Medulla oblongata (tissue), 1 donor: ENCODE data around the gene AIG1.
"Not testable (repeated sequence)": the region's sequence is repeated elsewhere in the genome, so short reads cannot be mapped to it uniquely, and the experiment has no call there.

ENCODE experiments used
- DNase-seq: peaks from one replicate; pipeline ENCODE4 v3.0.0-alpha.2; 2015; ENCODE audit errors: extremely low spot score

Gene AIG1

DNA sequence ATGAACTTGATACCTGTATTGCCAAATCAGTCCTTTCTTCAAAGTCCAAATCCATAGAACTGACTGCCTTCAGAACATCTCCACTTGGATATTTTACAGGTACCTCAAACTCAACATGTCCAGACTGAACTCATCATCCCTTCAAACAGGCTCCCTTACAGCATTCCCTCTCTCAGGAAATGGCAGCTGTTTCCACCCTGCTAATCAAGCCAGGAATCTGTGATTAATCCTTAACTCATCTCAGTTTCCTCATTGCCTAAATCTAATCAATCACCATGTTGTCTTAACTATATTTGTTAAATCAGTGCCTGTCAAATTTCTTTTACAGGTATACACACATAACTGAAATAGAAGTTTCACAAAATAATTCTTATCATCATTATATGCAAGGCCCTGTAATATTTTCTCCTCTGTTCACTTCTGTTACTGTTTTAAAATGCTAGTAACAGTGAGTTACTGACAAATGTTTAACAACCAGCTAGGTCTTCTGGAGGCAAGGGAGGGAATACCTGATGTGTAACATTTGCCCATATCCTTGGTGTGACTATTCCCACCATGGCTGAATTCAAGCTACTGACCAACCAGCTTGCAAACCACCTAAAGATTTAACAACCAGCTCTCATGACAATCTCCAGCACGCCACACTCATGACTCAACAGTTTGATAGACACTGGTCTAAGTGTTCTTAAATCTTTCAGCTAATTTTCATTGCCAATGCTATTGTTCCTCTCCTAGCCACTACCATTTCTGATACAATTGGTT is 264.9 kb downstream of the AIG1 start:
- no peak for DNase-seq

DNA sequence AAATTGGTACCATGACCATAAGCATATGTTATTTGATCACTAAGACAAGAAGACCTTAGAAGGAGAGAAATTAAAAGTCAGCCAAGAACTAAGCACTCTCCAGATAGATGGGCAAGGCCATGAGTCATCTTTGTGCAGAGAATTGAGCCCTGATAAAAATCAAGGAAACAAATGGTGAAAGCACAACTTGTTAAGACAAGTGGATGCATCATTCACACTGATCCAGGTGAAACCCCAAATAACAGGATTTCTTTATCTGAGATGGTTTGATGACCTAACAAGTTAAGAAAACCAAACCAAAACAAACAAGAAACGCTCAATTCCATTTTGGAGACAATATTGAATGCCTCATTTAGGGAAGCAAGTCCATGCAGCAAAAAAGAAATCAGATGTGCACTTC is 268.2 kb downstream of the AIG1 start:
- DNase-seq, result no peak

DNA sequence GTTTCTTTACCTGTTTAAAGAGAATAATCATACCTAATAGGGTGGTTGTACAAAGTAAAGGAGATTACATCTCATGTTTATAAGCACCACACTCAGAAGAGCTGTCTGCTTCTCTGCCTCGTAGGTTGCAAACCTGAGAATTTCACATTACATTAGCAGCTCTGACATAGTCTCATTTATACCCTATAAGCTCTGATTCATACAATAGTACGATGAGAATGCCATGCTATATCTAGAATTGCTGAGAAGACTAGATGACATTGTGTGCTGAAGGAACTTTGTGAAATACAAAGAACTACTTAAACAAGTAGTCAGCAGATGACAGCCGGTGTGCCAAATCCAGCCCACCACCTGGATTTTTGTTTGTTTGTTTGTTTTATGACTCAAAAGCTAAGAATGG is 268.6 kb downstream of the AIG1 start:
- no peak for DNase-seq

DNA sequence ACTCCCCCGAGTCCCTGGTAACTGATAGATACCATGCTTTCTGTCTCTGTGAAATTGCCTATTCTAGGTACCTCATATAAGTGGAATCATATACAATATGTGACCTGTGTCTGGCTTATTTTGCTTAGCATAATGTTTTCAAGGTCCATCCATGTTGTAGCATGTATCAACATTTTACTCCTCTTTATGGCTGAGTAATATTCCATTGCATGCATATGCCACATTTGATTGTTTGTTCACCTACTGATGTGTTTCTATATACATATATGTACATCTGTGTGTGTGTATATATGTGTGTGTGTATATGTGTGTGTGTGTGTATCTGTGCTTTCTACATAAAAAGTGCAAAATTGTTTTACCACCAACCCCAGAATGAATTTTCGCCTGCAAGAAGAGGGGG is 270.7 kb downstream of the AIG1 start:
- DNase-seq, result no peak

DNA sequence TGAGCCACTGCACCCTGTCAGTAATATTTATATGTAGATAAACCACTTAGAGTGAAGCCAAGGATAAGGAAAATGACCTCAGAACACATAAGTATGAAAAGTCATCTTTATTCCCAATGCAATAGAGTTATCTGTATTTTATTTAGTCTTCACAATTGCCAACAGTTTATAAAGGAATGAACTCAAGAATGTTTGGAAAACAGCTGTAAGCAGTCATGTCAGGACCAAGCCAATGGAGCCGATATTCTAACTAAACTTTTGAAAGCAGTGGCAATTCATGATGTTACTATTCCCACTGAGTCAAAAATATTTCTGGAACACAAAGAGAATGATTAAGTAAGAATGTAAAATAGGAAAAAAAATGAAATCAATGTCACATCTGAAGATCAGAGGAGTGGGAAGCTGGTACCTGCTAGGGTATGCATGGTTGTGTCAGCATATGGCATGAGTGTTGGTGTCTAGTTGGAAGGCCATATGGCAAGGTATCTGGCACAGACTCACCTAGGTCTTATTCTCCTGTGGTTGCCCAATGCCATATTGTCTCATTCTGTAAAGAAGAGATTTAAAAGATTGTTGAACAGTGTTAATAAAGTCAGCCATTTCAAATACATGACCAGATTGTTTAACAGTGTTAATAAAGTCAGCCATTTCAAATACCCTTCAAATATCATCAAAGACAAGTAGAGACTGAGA is 271.6 kb downstream of the AIG1 start:
- no peak for DNase-seq

DNA sequence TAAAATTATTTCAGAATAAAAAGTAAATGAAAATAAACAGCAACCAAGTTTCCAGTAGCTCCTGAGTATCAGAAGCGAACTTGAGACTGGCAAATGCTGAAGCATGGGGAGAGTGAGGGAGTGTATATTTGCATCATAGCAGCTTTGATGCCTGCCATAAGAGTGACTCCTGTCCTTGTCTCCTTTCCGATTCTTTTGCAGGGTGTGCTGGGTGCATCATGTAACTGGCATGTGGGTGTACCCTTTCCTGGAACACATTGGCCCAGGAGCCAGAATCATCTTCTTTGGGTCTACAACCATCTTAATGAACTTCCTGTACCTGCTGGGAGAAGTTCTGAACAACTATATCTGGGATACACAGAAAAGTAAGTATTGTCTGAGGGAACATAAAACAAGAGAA is 272.4 kb downstream of the AIG1 start:
- no peak for DNase-seq

DNA sequence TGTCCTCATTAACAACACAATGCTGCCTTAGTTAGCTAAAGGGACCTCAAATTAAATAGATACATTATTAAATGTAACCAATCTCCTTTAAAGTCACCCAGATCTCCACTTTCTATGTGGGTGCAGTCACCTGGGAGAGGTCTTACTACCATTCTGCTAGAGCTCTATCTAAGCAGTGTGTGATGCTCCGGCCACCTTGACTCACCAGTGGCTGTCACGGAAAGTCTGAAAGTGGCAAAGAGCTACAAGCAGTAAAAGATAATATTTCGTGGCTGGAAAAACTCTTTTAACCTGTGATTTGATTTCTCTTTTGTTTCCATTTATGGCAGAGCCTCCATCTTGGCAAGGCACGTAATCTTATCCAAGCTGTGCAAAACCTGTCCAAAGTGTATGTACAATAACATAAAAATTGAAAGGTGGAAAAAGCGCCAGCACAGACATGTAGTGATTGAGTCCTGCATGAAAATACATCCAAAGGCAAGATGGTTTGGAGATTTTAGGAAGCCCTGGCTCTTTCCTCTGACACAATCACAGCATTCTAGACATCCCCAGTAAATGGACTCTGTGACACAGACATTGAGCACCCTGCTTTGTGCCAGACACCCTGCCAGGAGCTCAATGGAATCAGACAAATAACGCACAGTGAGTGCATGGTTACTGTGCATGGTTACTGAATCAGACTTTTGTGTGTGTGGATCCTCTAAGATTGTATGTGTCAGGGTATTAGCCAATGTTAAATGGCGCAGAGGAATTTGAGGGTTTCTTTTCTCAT is 273.2 kb downstream of the AIG1 start:
- peak; percentile 55 for DNase-seq

DNA sequence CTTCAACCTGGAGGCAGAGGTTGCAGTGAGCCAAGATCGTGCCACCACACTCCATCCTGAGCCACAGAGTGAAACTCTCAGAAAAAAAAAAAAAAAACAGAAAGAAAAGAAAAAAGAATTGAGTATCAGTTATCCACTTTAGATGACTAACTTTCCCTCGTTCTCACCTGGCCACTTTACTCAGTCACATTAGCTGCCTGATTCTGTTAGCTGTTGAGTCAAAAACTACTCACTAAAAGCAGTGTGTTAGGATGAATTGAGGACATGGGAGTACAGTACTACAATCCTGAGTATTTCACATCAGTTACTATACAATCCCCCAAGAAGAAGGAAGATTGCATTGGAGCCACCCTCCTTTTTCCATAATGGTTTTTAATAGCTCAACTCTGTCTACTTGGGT is 275.2 kb downstream of the AIG1 start:
- DNase-seq, result no peak

DNA sequence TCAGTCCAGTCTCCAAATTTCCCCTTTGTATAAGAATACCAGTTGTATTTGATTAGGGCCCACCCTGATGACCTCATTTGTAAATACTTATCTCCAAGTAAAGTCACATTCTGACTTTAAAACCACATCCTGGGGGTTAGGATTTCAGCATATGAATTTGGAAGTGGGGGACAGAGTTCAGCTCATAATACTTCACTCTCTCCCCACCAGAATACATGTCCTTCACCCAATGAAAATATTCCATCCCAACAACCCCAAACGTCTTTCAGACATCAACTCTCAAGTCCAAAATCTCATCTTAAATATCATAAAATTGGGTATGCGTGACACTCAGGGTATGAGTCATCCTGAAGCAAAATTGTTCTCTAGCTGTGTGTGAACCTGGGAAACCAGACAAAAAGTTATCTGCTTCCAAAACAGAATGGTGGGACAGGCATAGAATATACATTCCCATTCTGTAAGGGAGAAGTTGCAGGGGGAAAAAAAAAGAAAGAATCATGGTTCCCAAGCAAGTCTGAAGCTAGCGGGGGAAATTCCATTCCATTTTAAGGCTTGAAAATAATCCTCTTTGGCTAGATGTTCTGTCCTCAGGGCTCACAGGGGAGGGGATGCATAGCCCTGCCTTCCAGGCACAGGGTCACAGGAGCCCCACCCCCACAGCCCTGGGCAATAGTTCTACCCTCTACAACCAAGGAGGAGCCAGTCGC is 275.9 kb downstream of the AIG1 start:
- no peak for DNase-seq

DNA sequence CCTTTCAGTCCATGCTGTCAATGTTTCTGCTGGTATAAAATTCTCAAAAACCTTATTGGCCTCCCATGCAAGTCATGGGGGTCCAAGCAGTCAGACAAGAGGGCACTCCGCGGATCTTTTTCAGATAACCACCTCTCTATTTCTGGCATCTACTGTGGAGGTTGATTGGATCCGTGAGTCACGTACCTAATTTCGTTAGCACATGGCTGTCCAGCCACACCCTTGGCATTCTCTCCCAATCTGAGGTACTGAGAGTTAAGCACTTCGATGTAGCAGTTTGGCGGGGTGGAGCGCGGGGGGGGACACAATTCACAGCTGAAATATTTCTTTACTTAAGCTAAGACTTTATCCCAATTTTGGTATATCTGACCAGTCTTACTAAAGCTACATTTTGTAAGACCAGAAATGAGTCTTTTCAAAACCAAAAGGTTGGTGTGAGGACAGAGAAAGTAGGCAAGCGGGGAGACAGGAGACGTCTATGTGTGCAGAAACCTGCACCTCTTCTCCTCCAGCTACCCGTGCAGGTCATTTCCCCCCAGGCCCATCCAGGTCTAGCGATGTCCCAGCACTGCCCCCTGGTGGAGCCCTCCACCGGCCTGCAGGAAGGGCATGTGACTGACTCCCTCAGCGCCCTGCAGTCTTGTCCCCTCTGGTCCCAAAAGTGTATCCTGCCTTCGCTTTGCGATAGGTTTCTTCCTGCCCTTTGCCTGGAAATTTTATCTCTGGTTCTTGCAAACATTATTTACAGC is 276.7 kb downstream of the AIG1 start:
- DNase-seq, result no peak

DNA sequence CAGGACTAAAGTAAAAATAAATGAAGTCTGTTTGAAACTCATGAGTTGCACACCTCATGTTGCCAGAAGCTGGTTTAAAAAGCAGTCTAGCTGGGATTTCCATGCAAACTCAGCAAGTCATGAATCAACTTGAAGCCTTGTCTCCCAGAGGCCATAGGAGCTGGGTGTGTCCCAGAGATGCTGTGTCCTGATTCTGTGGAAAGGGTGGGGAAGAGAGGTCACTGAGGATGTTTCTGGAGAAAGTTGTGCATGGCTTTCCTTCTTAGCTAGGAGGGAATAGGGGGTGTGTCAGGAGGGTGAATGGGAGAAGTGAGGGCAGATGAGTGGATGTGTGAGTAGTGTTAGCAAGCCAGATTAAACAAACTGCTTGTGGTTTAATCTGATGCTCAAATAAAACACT is 278.5 kb downstream of the AIG1 start:
- no peak for DNase-seq

DNA sequence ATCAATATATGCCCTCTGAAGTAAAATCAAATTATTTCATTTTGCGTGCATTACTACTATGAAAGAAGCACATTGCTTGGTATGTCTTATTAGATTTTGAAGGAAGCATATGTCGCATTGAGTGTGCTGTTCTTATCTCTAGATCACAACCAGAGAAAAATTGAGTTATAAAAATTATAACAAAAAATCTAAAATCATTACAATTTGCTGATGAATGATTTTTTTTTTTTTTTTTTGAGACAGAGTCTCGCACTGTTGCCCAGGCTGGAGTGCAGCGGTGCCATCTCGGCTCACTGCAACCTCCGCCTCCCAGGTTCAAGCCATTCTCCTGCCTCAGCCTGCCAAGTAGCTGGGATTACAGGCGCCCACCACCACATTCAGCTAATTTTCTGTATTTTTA is 284.8 kb downstream of the AIG1 start:
- DNase-seq, result not testable (repeated sequence)

DNA sequence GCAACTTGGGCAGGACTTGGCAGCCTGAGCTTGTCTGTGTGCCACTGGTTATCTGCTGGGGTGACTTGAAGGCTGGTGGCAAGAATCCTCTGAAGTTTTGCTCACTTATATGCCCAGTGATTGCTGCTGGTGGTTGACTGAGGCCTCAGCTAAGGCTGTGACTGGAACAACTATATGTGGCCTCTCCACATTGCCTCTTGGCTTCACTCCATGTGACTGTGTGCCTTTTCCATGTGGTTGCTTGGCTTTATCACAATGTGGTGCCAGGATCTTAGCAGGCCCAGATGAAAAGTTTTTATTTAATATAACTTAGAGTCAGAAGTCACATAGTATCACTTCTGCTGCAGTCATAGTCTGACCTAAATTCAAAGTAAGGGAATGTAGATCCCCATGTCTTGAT is 285.3 kb downstream of the AIG1 start:
- no peak for DNase-seq

DNA sequence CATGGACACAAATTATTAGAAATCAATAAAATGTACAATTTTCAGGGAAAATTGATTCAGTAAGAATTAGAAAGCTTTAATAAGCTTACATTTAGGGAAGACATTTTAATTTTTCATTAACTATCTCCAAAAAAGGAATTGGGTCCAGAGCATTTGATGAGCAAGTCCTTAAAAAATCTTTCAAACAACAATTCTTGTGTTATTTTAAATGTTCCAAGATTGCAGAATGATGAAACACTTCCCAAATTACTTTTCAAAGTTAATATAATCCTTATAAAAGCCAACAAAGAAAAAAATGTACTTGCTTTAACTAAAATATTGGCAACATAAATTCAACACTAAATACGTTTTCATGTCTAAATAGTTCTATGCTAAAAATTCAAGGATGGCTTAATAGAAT is 287.8 kb downstream of the AIG1 start:
- no peak for DNase-seq

DNA sequence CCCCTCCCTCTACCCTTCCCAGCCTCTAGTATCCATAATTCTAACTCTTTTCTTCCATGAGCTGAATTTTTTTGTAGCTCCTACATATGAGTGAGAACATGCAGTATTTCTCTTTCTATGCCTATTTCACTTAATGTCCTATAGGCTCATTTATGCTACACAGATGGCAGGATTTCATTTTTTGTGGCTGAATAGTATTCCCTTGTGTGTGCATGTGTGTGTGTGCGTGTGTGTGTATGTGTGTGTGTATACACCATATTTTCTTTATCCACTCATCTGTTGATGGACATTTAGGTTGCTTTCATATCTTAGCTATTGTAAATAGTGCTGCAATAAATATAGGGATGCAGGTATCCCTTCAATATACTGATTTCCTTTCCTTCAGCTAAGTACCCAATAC is 288.8 kb downstream of the AIG1 start:
- no peak for DNase-seq

DNA sequence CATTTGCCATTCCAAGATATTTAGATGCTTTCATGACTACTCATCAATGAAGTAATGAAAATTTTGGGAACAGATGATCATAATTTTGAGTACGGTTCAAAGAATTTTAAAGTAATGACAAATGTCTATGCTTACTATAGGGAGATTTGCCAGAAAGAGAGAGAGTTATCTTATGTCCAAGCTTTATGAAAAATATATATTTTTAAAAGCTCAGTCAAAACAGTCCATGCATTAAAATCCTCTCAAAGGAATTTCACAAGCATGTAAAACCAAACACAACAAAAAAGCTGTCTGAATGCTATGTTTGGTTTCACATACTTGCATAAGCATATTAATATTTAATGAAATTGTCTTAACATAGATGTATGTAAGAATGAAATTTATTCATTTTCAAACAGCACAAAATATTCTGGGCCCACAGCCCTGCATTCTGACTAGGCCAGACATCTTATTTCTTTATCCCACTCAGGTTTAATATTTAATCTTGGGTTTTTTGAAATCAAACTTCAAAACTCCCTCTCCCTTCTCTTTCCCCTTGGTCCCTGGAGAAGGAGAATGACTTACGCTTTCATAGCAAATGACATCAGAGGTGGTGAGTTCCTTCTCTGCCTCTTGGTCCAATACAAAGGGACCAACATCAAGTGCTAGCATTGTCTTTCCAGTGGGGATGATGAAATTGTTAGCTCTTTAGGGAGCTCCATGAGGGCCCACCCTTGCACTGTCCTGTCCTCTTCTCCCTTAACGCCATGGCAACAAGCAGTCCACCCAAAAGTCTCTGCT is 295.6 kb downstream of the AIG1 start:
- no peak for DNase-seq

DNA sequence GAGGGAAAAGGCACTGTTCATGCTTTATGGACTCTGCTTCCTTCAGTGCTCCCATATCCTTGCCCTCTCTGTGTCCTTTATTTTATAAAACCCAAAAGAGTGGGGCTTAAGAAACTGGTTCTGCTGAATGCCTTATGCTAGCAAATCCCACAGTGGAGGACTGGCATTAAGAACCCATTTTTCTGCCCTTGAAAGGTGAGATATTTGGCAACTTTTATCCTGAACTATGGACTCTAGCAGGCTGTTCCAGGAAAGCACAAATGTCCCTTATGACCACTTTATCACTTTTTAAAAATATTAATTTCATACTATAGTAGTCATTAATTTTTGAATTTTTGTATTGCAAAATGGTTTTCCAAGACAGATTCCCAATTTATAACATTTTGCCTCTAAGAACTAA is 296.5 kb downstream of the AIG1 start:
- no peak for DNase-seq

DNA sequence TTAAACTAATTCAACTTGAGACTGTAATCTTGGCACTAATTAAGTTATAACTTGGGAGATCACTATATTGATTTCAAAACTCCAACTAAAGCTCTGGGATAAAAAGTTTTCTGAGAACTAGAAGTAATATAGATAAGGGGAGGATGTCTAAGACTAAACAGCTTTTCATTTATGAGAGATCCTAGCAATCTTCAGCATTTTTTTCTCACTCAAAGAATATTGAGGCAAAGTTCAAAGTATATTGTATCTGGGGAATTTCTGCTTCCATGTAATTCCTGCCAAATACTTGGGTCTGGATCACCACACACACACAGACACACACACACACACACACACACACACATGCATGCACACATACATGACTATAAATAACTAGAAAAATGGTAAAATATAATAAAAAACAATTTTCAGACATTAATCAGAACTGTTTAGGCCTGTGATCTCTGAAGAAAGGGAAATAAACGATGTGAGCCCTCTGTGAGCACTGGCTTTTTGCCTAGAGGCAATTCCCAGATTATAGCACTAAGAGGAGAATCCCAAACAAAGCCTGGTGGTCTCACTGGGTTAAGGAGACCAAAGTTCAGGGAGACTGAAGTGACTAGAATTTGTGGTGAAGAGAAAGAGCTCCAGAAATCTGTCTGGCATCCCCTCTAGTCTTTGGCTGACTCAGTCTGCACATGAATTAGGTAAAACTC is 297.0 kb downstream of the AIG1 start:
- no peak for DNase-seq

DNA sequence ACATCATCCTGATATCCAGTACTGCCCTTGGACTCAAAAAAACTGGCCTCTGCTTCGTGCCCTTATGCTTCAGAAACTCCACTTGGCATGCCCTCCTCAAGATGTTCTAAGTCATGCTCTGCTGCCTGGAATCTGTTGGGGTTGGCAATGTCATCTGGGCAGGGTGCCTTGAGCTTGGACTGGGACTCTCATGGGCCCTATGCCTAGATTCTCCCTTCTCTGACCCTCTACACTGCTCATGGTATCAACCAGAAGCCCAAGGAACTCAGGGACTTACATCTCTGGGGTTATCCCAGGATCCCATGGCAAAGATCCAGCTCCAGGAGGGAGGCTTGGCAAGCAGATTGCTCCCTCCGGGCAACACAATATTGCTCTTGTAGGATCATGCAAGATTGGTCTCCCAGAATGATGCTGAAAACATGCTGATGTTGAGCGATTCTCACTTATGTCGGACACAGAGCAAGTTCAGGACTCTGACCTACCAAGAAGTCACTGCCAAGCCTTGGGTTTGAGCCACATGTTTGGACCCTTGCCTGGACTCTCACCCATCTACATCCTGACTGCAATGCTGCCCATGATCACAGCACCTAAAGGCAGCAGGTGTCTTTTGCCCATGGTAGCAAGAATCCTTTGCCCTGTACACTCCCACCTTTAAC is 301.0 kb downstream of the AIG1 start:
- peak; percentile 45 for DNase-seq

DNA sequence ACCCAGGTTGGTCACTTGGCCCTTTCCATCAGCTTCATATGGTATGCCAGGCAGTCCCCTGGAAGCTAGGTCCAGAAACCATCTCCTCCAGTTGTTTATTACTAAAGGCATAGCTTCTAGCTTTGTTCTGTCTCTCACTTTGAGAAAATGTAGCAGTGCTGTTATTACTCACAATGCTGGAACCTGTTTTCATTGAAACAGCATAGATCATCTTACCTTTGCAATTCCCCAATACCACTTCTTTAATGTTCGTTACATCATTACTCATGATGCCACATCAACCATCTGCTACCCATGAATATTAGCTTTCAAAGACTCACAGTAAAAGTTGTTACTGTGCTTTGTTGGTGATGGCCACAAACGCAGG is 301.5 kb downstream of the AIG1 start:
- DNase-seq, result no peak
